CD4-positive, alpha-beta T cell treated with Interferon alpha-2 for 1 hour (primary cell): ENCODE data around the gene RPS6KA2.
"Not testable (repeated sequence)": the region's sequence is repeated elsewhere in the genome, so short reads cannot be mapped to it uniquely, and the experiment has no call there.

Source experiments
- DNase-seq, 2 donors: peaks; one replicate each; pipeline ENCODE4 v3.0.0-alpha.2; 2020 to 2022

RPS6KA2 gene

GRCh38 chr6:166655713-166656229 lies 28.7 kb upstream of the RPS6KA2 start:
- DNase-seq: no peak

- no peak for DNase-seq
These were observed 28.2 kb upstream of the RPS6KA2 start for GRCh38 chr6:166655251-166655650.

- DNase-seq: no peak
These were observed 27.5 kb upstream of the RPS6KA2 start for GRCh38 chr6:166654573-166654972.

GRCh38 chr6:166653639-166653941 lies 26.5 kb upstream of the RPS6KA2 start:
- no peak for DNase-seq

GRCh38 chr6:166650824-166651807 lies 24.1 kb upstream of the RPS6KA2 start:
- no peak for DNase-seq

GRCh38 chr6:166650047-166650446 lies 23.0 kb upstream of the RPS6KA2 start:
- no peak for DNase-seq

- no peak for DNase-seq
These were observed 21.8 kb upstream of the RPS6KA2 start for GRCh38 chr6:166648846-166649245.

GRCh38 chr6:166647896-166648295 lies 20.8 kb upstream of the RPS6KA2 start:
- no peak for DNase-seq

- DNase-seq: no peak
These were observed 19.7 kb upstream of the RPS6KA2 start for GRCh38 chr6:166646716-166647115.

GRCh38 chr6:166645896-166646295 lies 18.8 kb upstream of the RPS6KA2 start:
- no peak for DNase-seq

GRCh38 chr6:166644681-166645080 lies 17.6 kb upstream of the RPS6KA2 start:
- no peak for DNase-seq

GRCh38 chr6:166643891-166644590 lies 17.0 kb upstream of the RPS6KA2 start:
- DNase-seq: no peak

- DNase-seq: no peak
These were observed 15.6 kb upstream of the RPS6KA2 start for GRCh38 chr6:166642646-166643045.

- peak in 1 of 2 donors; percentile 13 for DNase-seq
These were observed 13.4 kb upstream of the RPS6KA2 start for GRCh38 chr6:166640342-166641043.

GRCh38 chr6:166639921-166640320 lies 12.9 kb upstream of the RPS6KA2 start:
- no peak for DNase-seq

- no peak for DNase-seq
These were observed 11.5 kb upstream of the RPS6KA2 start for GRCh38 chr6:166638573-166638964.

- no peak for DNase-seq
These were observed 10.9 kb upstream of the RPS6KA2 start for GRCh38 chr6:166637812-166638572.

- DNase-seq: no peak
These were observed 9.9 kb upstream of the RPS6KA2 start for GRCh38 chr6:166636934-166637333.

- no peak for DNase-seq
These were observed 9.3 kb upstream of the RPS6KA2 start for GRCh38 chr6:166636191-166636933.

GRCh38 chr6:166635013-166635970 lies 8.2 kb upstream of the RPS6KA2 start:
- no peak for DNase-seq

- DNase-seq: not testable (repeated sequence)
These were observed 7.5 kb upstream of the RPS6KA2 start for GRCh38 chr6:166634581-166634980.
